HCT116 (cell line): ENCODE results near the gene RFTN2. TPM values are rescaled to one million over a fixed set of nuclear protein-coding genes. Genes with fewer than 3 reads are reported as not detected.

Experiments used
- ATAC-seq: fragments of 200-7000 bp; cut with Tn5 transposase; 2 replicates; pipeline ENCODE4 v1.9.1; 2020; ENCODE audit warnings: mild to moderate bottlenecking, moderate library complexity
- BruUV-seq: library from RNA; stranded (reverse); fragments of 400-500 nt; replicated peaks from 2 replicates; lab custom pipeline; 2021; lab: Mats Ljungman, UMichigan
- CTCF ChIA-PET: fragments of 300-600 bp; sonication (Branson Sonifier 250); formaldehyde crosslinking; loops from one replicate; lab custom pipeline; 2021; ENCODE audit warnings: antibody characterized with exemption; lab: Charles Lee
- POLR2A ChIA-PET: fragments of 300-600, 350-600 bp; sonication (Branson Sonifier 250); formaldehyde crosslinking; loops from one replicate; lab custom pipeline; 2021; ENCODE audit warnings: antibody characterized with exemption; lab: Charles Lee
- RAD21 ChIA-PET, 2 experiments: fragments of 300-600 bp; sonication (Branson Sonifier 250); formaldehyde crosslinking; loops; one replicate each; lab custom pipeline; 2023; ENCODE audit warnings: low total read pairs in 2 of 2; ENCODE audit not compliant: uncharacterized antibody in 2 of 2, unreplicated experiment in 2 of 2, low non-redundant PET in 1 of 2; lab: Charles Lee
- DNase-seq: peaks from one replicate; pipeline ENCODE4 v3.0.0-alpha.2; 2010; ENCODE audit warnings: low read depth, low spot score
- H2AFZ ChIP-seq: fragments of 200-600 bp; shearing (Covaris generic), sonication (generic); 2 replicates; pipeline ENCODE4 v1.6.1; 2017; ENCODE audit warnings: low read depth, mixed run types, mixed read lengths, antibody characterized with exemption, low read length; ENCODE audit not compliant: poor library complexity, severe bottlenecking
- H3K27ac ChIP-seq: 2 replicates; pipeline ENCODE4 v1.5.1; 2012; ENCODE audit warnings: low read depth, low read length
- H3K27me3 ChIP-seq: fragments of 200-600 bp; sonication (generic); 2 replicates; pipeline ENCODE4 v1.6.1; 2016; ENCODE audit warnings: mixed run types, low read length, mixed read lengths; ENCODE audit not compliant: insufficient read depth
- H3K36me3 ChIP-seq, 2 experiments: fragments of 200-500 bp in 1 of 2; fragments of 200-600 bp in 1 of 2; sonication (Bioruptor generic) in 1 of 2; sonication (generic) in 1 of 2; 2 replicates each; pipeline versions ENCODE4 v1.5.1 to v1.6.1; 2014 to 2016; ENCODE audit warnings: low read length in 2 of 2, inconsistent platforms in 1 of 2, mixed read lengths in 1 of 2, mixed run types in 1 of 2; ENCODE audit not compliant: insufficient read depth in 2 of 2, control insufficient read depth in 1 of 2
- H3K4me1 ChIP-seq, 2 experiments: fragments of 200-600 bp in 1 of 2; sonication (generic) in 1 of 2; 2 replicates each; pipeline versions ENCODE4 v1.5.1 to v1.6.1; 2012 to 2017; ENCODE audit warnings: low read length in 2 of 2, inconsistent platforms in 1 of 2, mild to moderate bottlenecking in 1 of 2, mixed read lengths in 1 of 2, mixed run types in 1 of 2, moderate library complexity in 1 of 2; ENCODE audit not compliant: insufficient read depth in 2 of 2, control insufficient read depth in 1 of 2
- H3K4me2 ChIP-seq: fragments of 200-600 bp; sonication (generic); 2 replicates; pipeline ENCODE4 v1.6.1; 2017; ENCODE audit warnings: mixed run types, low read length, mixed read lengths
- H3K4me3 ChIP-seq, 2 experiments: fragments of 200-600 bp in 1 of 2; sonication (generic) in 1 of 2; replicated peaks in 1 of 2; 2 replicates each; pipeline ENCODE4 v1.5.1; 2011 to 2016; ENCODE audit warnings: low read length in 2 of 2, control low read depth in 1 of 2, low read depth in 1 of 2, mild to moderate bottlenecking in 1 of 2, mixed read lengths in 1 of 2, mixed run types in 1 of 2
- H3K79me2 ChIP-seq: fragments of 200-600 bp; sonication (generic); 2 replicates; pipeline ENCODE4 v1.6.1; 2017; ENCODE audit warnings: mild to moderate bottlenecking, mixed run types, low read length, moderate library complexity, mixed read lengths; ENCODE audit not compliant: insufficient read depth
- H3K9ac ChIP-seq: fragments of 200-600 bp; sonication (generic); 2 replicates; pipeline ENCODE4 v1.6.1; 2016; ENCODE audit warnings: low read length, mixed read lengths
- H3K9me2 ChIP-seq: fragments of 200-600 bp; sonication (generic), shearing (Covaris generic); 2 replicates; pipeline ENCODE4 v1.6.1; 2017; ENCODE audit warnings: mixed run types, mild to moderate bottlenecking, moderate library complexity; ENCODE audit not compliant: insufficient read depth
- H3K9me3 ChIP-seq, 2 experiments: fragments of 200-500 bp in 1 of 2; fragments of 200-600 bp in 1 of 2; sonication (Bioruptor generic) in 1 of 2; sonication (generic) in 1 of 2; 2 replicates each; pipeline ENCODE4 v1.6.1; 2014 to 2017; ENCODE audit warnings: low read length in 2 of 2, mixed read lengths in 2 of 2, inconsistent platforms in 1 of 2, low read depth in 1 of 2, mild to moderate bottlenecking in 1 of 2, mixed run types in 1 of 2, moderate library complexity in 1 of 2; ENCODE audit not compliant: control insufficient read depth in 1 of 2, insufficient read depth in 1 of 2
- H4K20me1 ChIP-seq: fragments of 200-600 bp; sonication (generic), shearing (Covaris generic); 2 replicates; pipeline ENCODE4 v1.6.1; 2017; ENCODE audit warnings: mixed run types, mild to moderate bottlenecking, moderate library complexity; ENCODE audit not compliant: insufficient read depth
- CTCF ChIP-seq, 3 experiments: fragments of 200-600 bp in 1 of 3; sonication (generic) in 1 of 3; IDR thresholded peaks in 2 of 3; conservative IDR thresholded peaks in 1 of 3; 2 replicates each; pipeline ENCODE4 v1.5.1; 2012 to 2017; ENCODE audit warnings: low read depth in 2 of 3, low read length in 2 of 3, antibody characterized with exemption in 1 of 3, borderline replicate concordance in 1 of 3, control low read depth in 1 of 3, mild to moderate bottlenecking in 1 of 3, mixed read lengths in 1 of 3, mixed run types in 1 of 3, moderate library complexity in 1 of 3; ENCODE audit not compliant: insufficient read depth in 1 of 3
- EGR1 ChIP-seq: IDR thresholded peaks from 2 replicates; pipeline ENCODE4 v1.6.1; 2012; ENCODE audit warnings: low read depth
- ELF1 ChIP-seq: IDR thresholded peaks from 2 replicates; pipeline ENCODE4 v1.6.1; 2012; ENCODE audit warnings: low read depth, borderline replicate concordance
- EZH2phosphoT487 ChIP-seq: fragments of 200-600 bp; IDR thresholded peaks from 2 replicates; pipeline ENCODE4 v1.6.1; 2018; ENCODE audit warnings: antibody characterized with exemption, borderline replicate concordance
- POLR2A ChIP-seq: IDR thresholded peaks from 2 replicates; pipeline ENCODE4 v1.7.0; 2011; ENCODE audit warnings: borderline replicate concordance; ENCODE audit not compliant: insufficient read depth, insufficient read length; ENCODE audit errors: extremely low read depth
- SRF ChIP-seq: IDR thresholded peaks from 2 replicates; pipeline ENCODE4 v1.6.1; 2012; ENCODE audit warnings: low read depth
- TCF7L2 ChIP-seq: IDR thresholded peaks from 2 replicates; pipeline ENCODE4 v1.7.0; 2011; ENCODE audit warnings: borderline replicate concordance, inconsistent platforms; ENCODE audit not compliant: insufficient read depth, insufficient read length; ENCODE audit errors: extremely low read depth
- intact Hi-C: fragments of 100-400 bp; cut with micrococcal nuclease; formaldehyde crosslinking; loops from 2 replicates; pipeline ENCODE4 v1.10.0; 2022
- total RNA-seq: library from RNA; stranded (reverse); gene quantifications from one replicate; pipeline ENCODE4 v1.2.1, GENCODE V29; 2021; ENCODE audit not compliant: unreplicated experiment

The RFTN2 gene
- total RNA-seq, 1 experiment from 2014 or later: not detected

DNA sequence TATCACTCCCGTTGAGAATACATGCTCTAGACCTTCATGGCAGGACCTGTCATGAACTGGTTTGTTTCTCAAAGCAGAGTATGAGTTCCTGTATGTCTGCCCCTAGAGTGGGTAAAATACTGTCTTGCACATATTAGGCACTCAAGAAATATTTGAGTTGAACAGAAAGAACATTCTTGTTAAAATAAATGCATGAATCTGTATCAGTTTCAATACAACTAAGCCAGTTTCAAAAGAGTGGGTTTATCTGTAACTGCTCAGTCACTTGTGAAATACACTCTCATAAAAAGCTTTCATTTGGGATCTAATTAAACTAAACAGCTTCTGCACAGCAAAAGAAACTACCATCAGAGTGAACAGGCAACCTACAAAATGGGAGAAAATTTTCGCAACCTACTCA lies 69.2 kb downstream of the RFTN2 start (continued):
- TF ChIP-seq CTCF (IDR thresholded peaks at IDR 0.05 in 2 of 3, conservative IDR thresholded peaks at IDR 0.05 in 1 of 3; ENCODE audit: borderline replicate concordance in 1 of 3, insufficient read depth in 1 of 3, low read depth in 2 of 3, low read length in 2 of 3) (no peak), EGR1 (no peak), TCF7L2 (no peak), POLR2A (no peak), EZH2phosphoT487 (no peak), SRF (no peak)
- TF ChIP-seq, all 23 proteins: peak for 0

DNA sequence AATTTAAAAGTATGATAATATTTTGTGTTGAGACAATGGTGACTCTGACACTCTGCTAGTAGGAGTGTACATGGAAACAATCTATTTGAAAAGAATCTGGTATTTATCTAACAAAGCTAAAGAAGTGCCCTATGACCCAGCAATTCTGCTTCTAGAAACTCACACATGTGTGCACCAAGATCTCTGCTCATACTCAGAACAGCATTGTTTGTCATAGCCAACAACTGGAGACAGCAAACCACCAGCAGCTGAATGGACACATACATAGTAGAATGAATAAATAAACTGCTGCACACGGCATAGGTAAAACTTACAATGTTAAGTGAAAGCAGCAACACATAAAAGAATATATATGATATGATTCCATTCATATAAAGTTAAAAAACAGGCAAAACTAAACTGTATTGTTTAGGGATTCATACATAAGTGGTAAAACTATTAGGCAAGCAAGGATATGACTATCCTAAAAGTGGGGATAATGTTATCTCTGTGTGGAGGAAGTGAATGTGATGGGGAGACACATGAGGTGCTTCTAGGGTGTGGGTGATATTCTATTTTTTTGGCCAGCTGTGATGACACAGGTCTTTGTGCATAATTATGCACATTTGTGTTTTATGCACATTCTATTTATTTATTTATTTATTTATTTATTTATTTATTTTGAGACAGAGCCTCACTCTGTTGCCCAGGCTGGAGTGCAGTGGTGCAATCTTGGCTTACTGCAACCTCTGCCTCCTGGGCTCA lies 71.1 kb downstream of the RFTN2 start:
- ChIA-PET RAD21 (no interaction called here), POLR2A (no interaction called here), CTCF (no interaction called here)
- BruUV-seq: no TSS peak
- no peaks in the 10 kb centered on the region for H3K79me2 ChIP-seq
- no peaks in the 10 kb centered on the region for H3K36me3 ChIP-seq
- no peak overlapping the region for H3K9ac ChIP-seq
- TF ChIP-seq EGR1 (no peak), ELF1 (no peak), POLR2A (no peak)
- H3K4me3 ChIP-seq: no peak overlapping the region
- no peaks in the 10 kb centered on the region for H3K9me3 ChIP-seq
- no peaks in the 10 kb centered on the region for H3K4me1 ChIP-seq
- intact Hi-C loops: no loop called here
- ATAC-seq: no peak
- H3K27ac ChIP-seq: no peak overlapping the region
- H3K9me2 ChIP-seq: no peaks in the 10 kb centered on the region
- no peak overlapping the region for H3K4me2 ChIP-seq
- no peaks in the 10 kb centered on the region; the same call in 1 of the 2 replicates for H3K27me3 ChIP-seq
- H4K20me1 ChIP-seq: no peaks in the 10 kb centered on the region
- no peak overlapping the region for H2AFZ ChIP-seq
- DNase-seq: no peak
